Nephron progenitor cell (in vitro differentiated cells): ENCODE data around the gene TTC16.

Source experiments
- DNase-seq: peaks from one replicate; pipeline ENCODE4 v3.0.0; 2021
- H3K27ac Mint-ChIP-seq: 2 replicates; pipeline ENCODE4 v1.8.0; 2021; ENCODE audit warnings: mild to moderate bottlenecking, moderate library complexity, mixed read lengths
- H3K27me3 Mint-ChIP-seq: 2 replicates; pipeline ENCODE4 v1.8.0; 2021; ENCODE audit warnings: mild to moderate bottlenecking, low read depth, mixed read lengths; ENCODE audit not compliant: poor library complexity
- H3K36me3 Mint-ChIP-seq: 2 replicates; pipeline ENCODE4 v1.8.0; 2021; ENCODE audit warnings: low read depth, mixed read lengths
- H3K4me1 Mint-ChIP-seq: 2 replicates; pipeline ENCODE4 v1.8.0; 2021; ENCODE audit warnings: mixed read lengths
- H3K4me3 Mint-ChIP-seq: 2 replicates; pipeline ENCODE4 v1.8.0; 2021; ENCODE audit warnings: mild to moderate bottlenecking, moderate library complexity, mixed read lengths
- H3K9me3 Mint-ChIP-seq: 2 replicates; pipeline ENCODE4 v1.8.0; 2021; ENCODE audit warnings: mild to moderate bottlenecking, moderate library complexity, mixed read lengths
- CTCF ChIP-seq: fragments of 200-600 bp; sonication (generic); IDR thresholded peaks from 2 replicates; pipeline ENCODE4 v1.5.0; 2021; ENCODE audit warnings: antibody characterized with exemption

Gene TTC16

GRCh38 chr9:127700140-127700539 lies 15.7 kb upstream of the TTC16 start:
- no peak for DNase-seq
- TF ChIP-seq CTCF = no peak
- Mint-ChIP-seq H3K4me3 (peak overlapping the region; percentile 4), H3K4me1 (peaks cover 52% of the 10 kb centered on the region), H3K9me3 (no peaks in the 10 kb centered on the region), H3K36me3 (no peaks in the 10 kb centered on the region), H3K27me3 (peaks cover 5% of the 10 kb centered on the region), H3K27ac (peak overlapping the region; percentile 84)

- Mint-ChIP-seq H3K9me3 (no peaks in the 10 kb centered on the region), H3K4me1 (peaks cover 58% of the 10 kb centered on the region), H3K27me3 (peaks cover 5% of the 10 kb centered on the region), H3K36me3 (no peaks in the 10 kb centered on the region), H3K4me3 (no peak overlapping the region), H3K27ac (no peak overlapping the region)
- no peak for DNase-seq
- no peak for TF ChIP-seq CTCF
Observed at GRCh38 chr9:127700594-127701255, 15.2 kb upstream of the TTC16 start.

GRCh38 chr9:127703289-127703946 lies 12.5 kb upstream of the TTC16 start:
- H3K4me1 Mint-ChIP-seq = peaks cover 72% of the 10 kb centered on the region
- no peak overlapping the region for H3K4me3 Mint-ChIP-seq
- no peaks in the 10 kb centered on the region for H3K36me3 Mint-ChIP-seq
- peaks cover under 1% of the 10 kb centered on the region for H3K9me3 Mint-ChIP-seq
- DNase-seq = no peak
- peak overlapping the region; percentile 60 for H3K27ac Mint-ChIP-seq
- no peak for TF ChIP-seq CTCF
- H3K27me3 Mint-ChIP-seq = peaks cover 5% of the 10 kb centered on the region

- Mint-ChIP-seq H3K27ac (peak overlapping the region; percentile 96), H3K36me3 (no peaks in the 10 kb centered on the region), H3K27me3 (peaks cover 16% of the 10 kb centered on the region), H3K4me3 (peak overlapping the region; percentile 47), H3K4me1 (peaks cover 64% of the 10 kb centered on the region), H3K9me3 (peaks cover 7% of the 10 kb centered on the region)
- DNase-seq = no peak
- TF ChIP-seq CTCF = no peak
Observed at GRCh38 chr9:127705577-127706379, 10.1 kb upstream of the TTC16 start.

- peak within 1 kb of the TSS; percentile 49 for H3K4me3 Mint-ChIP-seq
Observed at GRCh38 chr9:127706836-127707241, 9.0 kb upstream of the TTC16 start, which contains the start of gene CFAP157. CFAP157 (plus strand) TSS chr9:127706988; CDS start chr9:127707032, 44 bp downstream.

More at GRCh38 chr9:127706836-127707241, 9.0 kb upstream of the TTC16 start, which contains the start of gene CFAP157:
- peaks cover 7% of the 10 kb centered on the region for H3K9me3 Mint-ChIP-seq
- no peak for TF ChIP-seq CTCF
- no peaks in the 10 kb centered on the region for H3K36me3 Mint-ChIP-seq
- peaks cover 65% of the 10 kb centered on the region for H3K4me1 Mint-ChIP-seq
- DNase-seq = no peak
- peaks cover 20% of the 10 kb centered on the region for H3K27me3 Mint-ChIP-seq
- peak within 1 kb of the TSS; percentile 96 for H3K27ac Mint-ChIP-seq
